Measurements from ENCODE around the gene TRERF1. TPM values are rescaled to one million over a fixed set of nuclear protein-coding genes. Genes with fewer than 3 reads are reported as not detected.
A peak's percentile ranks its signal among the peaks of the same experiment; 100 is the strongest.

The TRERF1 gene
- total and polyA plus RNA-seq, 5 donors, result 1.2 to 3.1 (median 2.1) TPM

DNA sequence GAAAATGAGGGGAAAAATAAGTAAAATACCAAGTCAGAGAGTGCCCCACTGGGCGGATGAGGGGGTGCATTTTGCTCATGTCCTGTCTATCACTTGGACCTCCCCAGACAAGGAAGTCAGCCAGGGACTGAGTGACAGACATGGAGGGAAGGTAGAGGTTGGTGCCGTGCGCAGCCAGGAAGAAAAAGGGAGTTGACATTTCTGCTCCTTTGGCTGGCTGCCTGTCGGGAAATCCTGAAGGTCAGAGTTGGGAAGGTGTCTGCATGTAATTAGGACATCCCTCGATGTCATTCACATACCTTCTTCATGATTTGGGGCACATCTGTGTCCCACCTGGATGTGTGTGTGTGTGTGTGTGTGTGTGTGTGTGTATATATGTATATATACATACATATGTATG lies 269.6 kb downstream of the TRERF1 start:
- intact Hi-C loops (cut with DNase I), result no loop called here
- 63% methylated on average over 5 of the region's 5 CpGs for WGBS
- no peaks in the 10 kb centered on the region for H3K27me3 ChIP-seq (ENCODE audit: control insufficient read depth, insufficient read depth)
- DNase-seq, result no peak
- ATAC-seq, result no peak
- H3K27ac ChIP-seq (ENCODE audit: low read length), result no peak overlapping the region
- H3K4me1 ChIP-seq (ENCODE audit: control insufficient read depth, insufficient read depth, low read length), result no peaks in the 10 kb centered on the region
- no peaks in the 10 kb centered on the region for H3K9me3 ChIP-seq (ENCODE audit: control insufficient read depth, low read length)
- H3K4me3 ChIP-seq (ENCODE audit: low read length), result no peak overlapping the region

DNA sequence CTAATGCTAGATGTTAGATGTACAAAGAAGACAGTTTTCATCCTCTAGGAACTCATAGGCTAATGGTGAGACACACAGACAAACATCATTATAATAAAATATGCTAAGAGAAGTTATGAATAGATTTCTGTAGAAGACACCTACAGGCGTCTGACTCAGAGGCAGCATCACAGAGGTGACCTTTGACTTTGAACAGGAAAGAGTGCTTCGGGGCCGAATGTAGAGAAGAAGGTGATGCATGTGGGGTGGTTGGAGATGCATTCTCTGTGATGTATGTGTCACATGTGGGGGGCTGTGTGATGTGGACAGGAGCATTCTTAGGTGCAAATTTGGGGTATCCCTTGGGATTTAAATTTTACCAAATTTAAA lies 271.8 kb downstream of the TRERF1 start:
- Histone ChIP-seq H3K4me1 (ENCODE audit: control insufficient read depth, insufficient read depth, low read length) (no peaks in the 10 kb centered on the region), H3K27me3 (ENCODE audit: control insufficient read depth, insufficient read depth) (no peaks in the 10 kb centered on the region), H3K27ac (ENCODE audit: low read length) (no peak overlapping the region), H3K4me3 (ENCODE audit: low read length) (no peak overlapping the region), H3K9me3 (ENCODE audit: control insufficient read depth, low read length) (no peaks in the 10 kb centered on the region)
- ATAC-seq (no peak), DNase-seq (no peak)
- 76% methylated on average over 3 of the region's 3 CpGs for WGBS
- intact Hi-C loops (cut with DNase I), result no loop called here

- no peaks in the 10 kb centered on the region for H3K9me3 ChIP-seq (ENCODE audit: control insufficient read depth, low read length)
- H3K4me3 ChIP-seq (ENCODE audit: low read length), result no peak overlapping the region
- ATAC-seq (no peak), DNase-seq (no peak)
- H3K27ac ChIP-seq (ENCODE audit: low read length), result no peak overlapping the region
- WGBS, result 90% methylated on average over 20 of the region's 20 CpGs
- no peaks in the 10 kb centered on the region for H3K27me3 ChIP-seq (ENCODE audit: control insufficient read depth, insufficient read depth)
- intact Hi-C loops (cut with DNase I), result no loop called here
- H3K4me1 ChIP-seq (ENCODE audit: control insufficient read depth, insufficient read depth, low read length), result no peaks in the 10 kb centered on the region
Observed at GRCh38 chr6:42179261-42179944, 272.3 kb downstream of the TRERF1 start.

DNA sequence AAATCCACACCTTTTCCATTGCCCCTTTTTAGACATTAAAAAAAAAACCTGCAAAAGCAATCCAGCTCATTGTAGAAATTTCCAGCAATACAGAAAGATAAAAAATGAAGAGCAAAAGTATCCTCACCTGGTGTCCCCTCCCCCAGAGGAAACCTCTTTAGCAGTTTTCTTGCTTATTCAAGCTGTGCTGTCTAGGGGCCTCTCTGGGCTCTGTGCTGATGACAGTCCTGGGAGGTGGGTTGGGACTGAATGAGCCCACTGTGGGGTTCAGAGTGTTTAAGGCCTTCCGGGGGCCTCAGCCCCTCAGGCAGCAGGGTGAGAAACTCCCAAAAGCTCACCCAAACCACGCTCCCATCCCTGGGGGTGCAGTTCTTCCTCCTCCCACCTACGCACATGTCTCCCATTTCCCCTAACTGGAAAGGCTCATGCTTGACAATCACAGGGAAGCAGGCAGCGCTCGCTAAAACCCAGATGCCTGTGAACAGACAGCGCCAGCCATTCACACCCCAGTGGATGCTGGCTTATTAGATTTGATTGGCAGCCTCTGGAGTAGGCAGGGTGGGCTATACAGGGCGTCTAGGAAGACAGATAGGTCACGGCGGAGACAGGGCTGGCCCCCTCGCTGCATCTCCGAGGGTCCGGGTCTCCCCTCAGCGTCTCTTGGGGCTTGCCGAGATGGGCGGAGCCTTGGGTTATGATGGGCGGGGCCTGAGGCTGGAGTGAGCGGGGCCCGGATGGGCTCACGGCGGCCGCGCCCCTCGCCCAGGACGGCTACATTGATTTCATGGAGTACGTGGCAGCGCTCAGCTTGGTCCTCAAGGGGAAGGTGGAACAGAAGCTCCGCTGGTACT lies 274.0 kb downstream of the TRERF1 start:
- H3K27ac ChIP-seq (ENCODE audit: low read length), result no peak overlapping the region
- H3K4me1 ChIP-seq (ENCODE audit: control insufficient read depth, insufficient read depth, low read length), result no peaks in the 10 kb centered on the region
- no peaks in the 10 kb centered on the region for H3K9me3 ChIP-seq (ENCODE audit: control insufficient read depth, low read length)
- peak in 1 of 2 donors; percentile 18 for ATAC-seq
- intact Hi-C loops (cut with DNase I), result no loop called here
- no peaks in the 10 kb centered on the region for H3K27me3 ChIP-seq (ENCODE audit: control insufficient read depth, insufficient read depth)
- peak in 1 of 3 donors; percentile 37 for DNase-seq
- 14% methylated on average over 27 of the region's 27 CpGs for WGBS
- H3K4me3 ChIP-seq (ENCODE audit: low read length), result no peak overlapping the region

DNA sequence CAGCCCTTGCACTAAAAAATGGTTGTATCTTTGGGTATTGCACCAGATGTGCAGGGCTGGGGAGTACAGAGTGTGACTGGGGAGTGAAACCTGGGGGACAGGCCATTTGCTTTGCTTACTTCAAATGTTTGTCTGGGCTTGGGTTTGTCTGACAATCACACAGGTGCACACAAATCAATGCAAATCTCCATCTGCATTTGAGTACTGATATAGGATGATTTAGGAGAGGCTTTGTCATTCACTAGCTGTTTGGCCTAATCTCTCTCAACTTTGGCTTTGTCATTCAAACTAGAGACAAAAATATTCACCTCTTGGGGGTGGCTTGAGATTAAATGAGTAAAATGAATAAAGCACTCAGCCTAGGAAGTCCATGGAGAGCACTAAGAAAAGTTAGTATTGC lies 274.7 kb downstream of the TRERF1 start:
- no peak overlapping the region for H3K27ac ChIP-seq (ENCODE audit: low read length)
- ATAC-seq (no peak), DNase-seq (no peak)
- no peaks in the 10 kb centered on the region for H3K27me3 ChIP-seq (ENCODE audit: control insufficient read depth, insufficient read depth)
- no peaks in the 10 kb centered on the region for H3K9me3 ChIP-seq (ENCODE audit: control insufficient read depth, low read length)
- no peak overlapping the region for H3K4me3 ChIP-seq (ENCODE audit: low read length)
- H3K4me1 ChIP-seq (ENCODE audit: control insufficient read depth, insufficient read depth, low read length), result no peaks in the 10 kb centered on the region
- intact Hi-C loops (cut with DNase I), result no loop called here

DNA sequence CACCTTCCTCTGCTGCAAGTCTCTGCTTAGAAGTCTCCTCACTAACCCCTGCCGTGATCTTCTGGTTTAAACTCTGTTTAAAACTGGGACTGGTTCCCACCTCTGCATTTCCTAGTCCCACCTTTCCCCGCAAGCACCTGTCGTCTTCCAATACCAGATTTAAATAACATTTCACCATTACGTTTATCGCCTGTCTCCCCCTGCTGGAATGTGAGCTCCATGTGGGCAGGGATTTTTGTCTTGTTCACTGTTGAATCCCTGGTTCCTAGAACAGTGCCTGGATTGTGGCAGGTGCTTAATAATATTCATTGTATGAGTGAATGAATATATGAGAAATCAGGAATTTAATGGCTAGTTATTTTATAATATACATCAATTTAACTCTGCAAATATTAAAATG lies 275.9 kb downstream of the TRERF1 start:
- Histone ChIP-seq H3K27ac (ENCODE audit: low read length) (no peak overlapping the region), H3K27me3 (ENCODE audit: control insufficient read depth, insufficient read depth) (no peaks in the 10 kb centered on the region), H3K4me3 (ENCODE audit: low read length) (no peak overlapping the region), H3K9me3 (ENCODE audit: control insufficient read depth, low read length) (no peaks in the 10 kb centered on the region), H3K4me1 (ENCODE audit: control insufficient read depth, insufficient read depth, low read length) (no peaks in the 10 kb centered on the region)
- WGBS, result 63% methylated on average over 5 of the region's 5 CpGs
- DNase-seq (no peak), ATAC-seq (no peak)
- intact Hi-C loops (cut with DNase I), result no loop called here

Other genes starting within 250 kb of the TRERF1 start
- 10 to 100 TPM; 39.0 to 46.1 (median 42.0) TPM for gene MRPS10, start 234.1 kb downstream of the TRERF1 start, total RNA-seq
- 41.8 TPM for gene MRPS10, start 234.1 kb downstream of the TRERF1 start, polyA plus RNA-seq
- 10 to 100 TPM; 25.0 to 31.5 (median 29.6) TPM for gene UBR2, start 112.1 kb upstream of the TRERF1 start, total RNA-seq
- 11.5 TPM for gene UBR2, start 112.1 kb upstream of the TRERF1 start, polyA plus RNA-seq